ENCODE measurements around the gene CCDC134.

Gene CCDC134

DNA sequence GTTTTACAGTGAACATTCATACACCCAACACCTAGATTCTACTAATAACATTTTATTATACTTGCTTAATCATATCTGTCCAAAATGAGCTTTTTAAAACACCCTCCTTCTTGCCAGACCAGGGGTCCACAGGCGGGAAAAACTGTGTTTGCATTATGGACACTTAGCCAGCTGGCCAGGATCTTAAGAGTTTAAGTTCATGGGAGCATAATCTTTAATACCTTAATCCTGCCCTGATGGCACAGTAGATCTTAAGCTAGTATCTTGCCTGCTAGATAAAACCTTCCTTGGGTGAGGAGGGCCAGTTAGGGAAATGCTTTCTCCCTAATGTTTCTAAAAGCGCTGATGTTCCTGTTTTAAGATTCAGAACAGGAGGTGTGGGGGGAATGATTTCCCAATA lies 13.1 kb upstream of the CCDC134 start:
- DNase-seq (ENCODE audit: low read depth) = no peak

GRCh38 chr22:41793871-41794270 lies 6.6 kb upstream of the CCDC134 start:
- no peak for DNase-seq (ENCODE audit: low read depth)

- no peak for DNase-seq (ENCODE audit: low read depth)
Observed at GRCh38 chr22:41798736-41799135, 1.7 kb upstream of the CCDC134 start.

DNA sequence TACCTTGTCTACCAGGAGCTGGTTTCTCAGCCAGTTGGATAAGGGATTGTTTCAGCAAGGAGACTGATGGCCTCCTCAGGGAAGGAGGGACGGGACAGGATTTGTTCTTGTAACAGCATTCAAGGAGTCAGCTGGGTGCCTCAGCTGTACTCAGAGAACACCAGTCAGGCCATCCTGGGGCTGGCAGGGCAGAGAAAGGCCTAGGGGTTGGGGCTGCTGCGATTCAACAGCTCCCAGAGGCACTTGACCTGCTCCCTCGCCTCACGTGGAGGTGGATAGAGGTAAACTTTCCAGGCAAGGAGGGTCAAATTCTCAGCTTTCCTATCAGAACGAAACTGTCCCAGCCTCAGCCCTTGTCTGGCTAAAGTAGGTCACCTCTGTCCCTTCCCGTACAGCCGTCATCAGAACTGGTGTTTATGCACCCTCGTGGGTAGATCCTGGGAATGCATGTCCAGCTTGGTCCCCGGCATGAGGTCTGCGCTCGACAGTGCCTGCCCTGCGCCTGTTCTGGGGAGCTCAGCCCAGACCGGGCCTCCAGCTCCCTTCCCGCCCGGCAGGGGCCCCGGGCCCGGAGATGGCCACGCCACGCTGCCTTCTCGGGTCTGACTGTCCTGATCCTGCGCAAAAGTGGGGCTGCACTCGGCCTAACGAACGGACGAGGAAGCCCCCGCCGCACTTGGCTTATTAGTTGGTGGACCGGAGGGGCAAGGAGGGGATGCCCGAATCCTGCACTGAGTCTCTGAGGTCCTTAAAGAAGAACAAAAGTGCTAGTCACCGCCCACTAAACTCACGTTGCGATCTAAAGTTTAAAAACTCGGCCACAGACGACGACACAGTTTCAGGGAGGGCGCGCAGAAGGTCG lies 762 bp upstream of the CCDC134 start:
- no peak for DNase-seq (ENCODE audit: low read depth)

DNA sequence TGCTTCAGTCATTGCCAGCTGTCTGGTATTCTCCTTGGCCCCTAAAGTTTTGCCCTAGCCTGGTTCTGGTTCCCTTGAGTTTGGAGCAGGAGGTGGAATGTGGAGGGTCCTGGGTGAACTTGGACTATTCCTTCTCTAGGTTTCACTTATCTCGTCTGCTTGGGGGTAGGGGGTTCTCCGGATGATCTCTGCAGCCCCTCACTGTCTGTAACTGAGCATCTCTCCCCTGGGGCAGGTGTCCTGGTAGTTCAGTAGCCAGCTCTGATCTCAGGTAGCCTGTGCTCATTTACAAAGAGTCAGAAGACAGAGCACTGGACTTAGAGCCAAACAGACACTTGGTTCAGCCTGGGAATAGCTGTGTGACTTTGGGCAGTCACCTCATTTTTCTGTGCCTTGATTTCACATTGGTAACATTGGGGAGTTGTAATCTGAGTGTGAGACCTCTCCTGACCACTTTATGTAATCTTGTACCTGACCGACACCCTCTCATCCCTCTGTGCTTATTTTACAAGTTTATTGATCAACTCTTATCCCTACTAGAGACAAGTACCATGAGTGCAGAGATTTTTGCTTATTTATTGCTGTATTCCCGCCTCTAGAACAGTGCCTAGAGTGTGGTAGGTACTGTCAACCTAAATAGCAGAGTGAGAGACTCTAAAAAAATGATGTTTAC lies 804 bp downstream of the CCDC134 start:
- DNase-seq (ENCODE audit: low read depth) = no peak

- DNase-seq (ENCODE audit: low read depth) = no peak
Observed at GRCh38 chr22:41801886-41802285, 1.4 kb downstream of the CCDC134 start.

GRCh38 chr22:41805639-41806038 lies 5.2 kb downstream of the CCDC134 start:
- no peak for DNase-seq (ENCODE audit: low read depth)

DNA sequence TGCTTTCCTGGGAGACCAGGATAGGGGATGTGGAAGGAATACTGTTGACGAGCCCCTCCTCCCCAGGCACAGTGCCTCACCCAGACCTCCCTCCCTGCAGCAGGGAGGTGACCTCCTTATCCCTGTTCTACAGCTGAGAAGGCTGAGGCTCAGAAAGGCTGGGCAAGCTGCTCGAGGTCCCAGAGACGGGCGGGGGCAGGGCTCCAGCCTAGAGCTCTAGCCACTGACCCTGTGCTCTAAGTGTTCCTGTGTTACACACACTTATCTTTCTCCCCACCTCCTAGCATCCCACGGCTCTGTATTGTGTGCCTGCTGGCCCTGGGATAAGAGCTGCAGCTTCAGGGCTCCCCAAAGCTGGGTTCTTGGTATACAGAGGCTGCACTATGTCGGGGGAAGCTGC lies 7.9 kb downstream of the CCDC134 start:
- DNase-seq (ENCODE audit: low read depth) = no peak

DNA sequence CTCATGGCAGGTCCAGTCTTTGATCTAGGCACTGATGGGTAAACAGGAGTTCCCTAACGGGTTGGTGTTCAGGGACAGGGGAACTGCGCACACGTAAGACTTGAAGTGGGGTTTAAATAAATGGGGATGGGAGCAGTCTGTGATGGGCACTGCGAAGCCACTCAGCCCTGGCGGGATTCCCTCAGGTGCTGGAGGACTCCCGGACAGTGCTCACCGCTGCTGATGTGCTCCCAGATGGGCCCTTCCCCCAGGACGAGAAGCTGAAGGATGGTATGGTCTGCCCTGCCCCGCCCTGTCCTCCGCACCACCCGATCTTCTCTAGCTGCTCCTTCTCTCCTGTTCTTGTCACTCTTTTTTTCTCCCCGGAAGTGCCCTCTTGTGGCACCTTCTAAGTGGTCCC lies 9.5 kb downstream of the CCDC134 start:
- no peak for DNase-seq (ENCODE audit: low read depth)

- no peak for DNase-seq (ENCODE audit: low read depth)
Observed at GRCh38 chr22:41812805-41813545, 12.5 kb downstream of the CCDC134 start.

DNA sequence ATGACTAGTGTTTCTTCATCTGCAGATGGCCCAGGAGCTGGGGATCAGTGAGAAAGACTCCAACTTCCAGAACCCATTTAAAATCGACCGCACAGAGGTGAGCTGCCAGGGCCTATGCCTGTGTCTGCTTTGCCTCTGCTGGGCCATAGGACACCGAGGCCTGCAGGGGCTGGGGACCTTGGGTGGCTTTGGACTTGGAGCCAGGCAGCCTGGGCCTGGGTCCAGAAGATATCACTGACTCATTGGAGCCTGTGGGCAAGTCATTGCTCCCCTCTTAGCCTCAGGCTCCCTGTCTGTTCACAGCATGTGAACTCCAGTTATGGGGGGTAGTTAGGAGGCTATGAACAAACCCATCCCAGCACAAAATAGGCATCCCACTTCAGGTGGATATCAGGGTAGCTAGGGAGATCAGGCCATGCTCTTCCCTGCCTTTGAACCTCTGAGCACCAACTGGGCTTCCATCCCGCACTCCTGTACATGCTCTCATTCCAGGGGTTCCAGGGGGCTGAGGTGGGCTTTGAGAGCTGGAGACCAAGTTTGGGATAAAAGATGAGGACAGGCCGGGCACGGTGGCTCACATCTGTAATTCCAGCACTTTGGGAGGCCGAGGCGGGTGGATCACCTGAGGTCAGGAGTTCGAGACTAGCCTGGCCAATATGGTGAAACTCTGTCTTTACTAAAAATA lies 13.4 kb downstream of the CCDC134 start:
- no peak for DNase-seq (ENCODE audit: low read depth)

DNA sequence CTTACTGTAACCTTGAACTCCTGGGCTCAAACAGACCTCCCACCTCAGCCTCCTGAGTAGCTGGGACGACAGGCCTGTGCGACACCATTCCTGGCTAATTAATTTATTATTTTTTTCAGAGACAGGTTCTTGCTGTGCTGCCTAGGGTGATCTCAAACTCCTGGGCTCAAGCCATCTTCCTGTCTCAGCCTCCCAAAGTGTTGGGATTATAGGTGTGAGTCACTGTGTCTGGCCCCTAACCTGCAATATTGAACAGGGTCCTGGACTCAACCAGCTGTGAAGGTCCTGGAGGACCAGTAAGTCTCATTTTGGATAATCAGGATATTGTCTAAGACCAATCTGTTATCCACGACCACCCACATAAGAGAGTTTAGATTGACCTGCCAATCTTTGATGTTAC lies 15.2 kb downstream of the CCDC134 start:
- no peak for DNase-seq (ENCODE audit: low read depth)

DNA sequence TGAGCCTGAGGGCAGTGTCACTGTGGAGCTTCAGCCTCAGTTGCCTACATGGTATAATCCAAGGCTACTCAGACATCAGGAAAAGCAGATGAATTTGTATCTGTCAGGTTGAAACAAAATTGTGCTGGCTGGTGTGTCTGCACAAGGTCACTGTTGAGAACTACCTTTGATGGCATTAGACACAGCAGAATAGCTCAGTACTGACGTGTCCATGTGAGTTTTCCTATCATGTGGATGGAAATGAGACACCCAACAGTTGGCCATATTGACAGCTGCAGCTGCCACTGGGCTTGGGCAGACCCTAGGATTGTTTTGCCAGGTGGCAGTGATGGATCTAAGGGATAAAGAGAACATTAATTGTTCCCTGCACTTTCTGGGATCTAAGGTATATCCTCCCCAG lies 15.8 kb downstream of the CCDC134 start:
- no peak for DNase-seq (ENCODE audit: low read depth)

- no peak for DNase-seq (ENCODE audit: low read depth)
Observed at GRCh38 chr22:41816871-41817270, 16.4 kb downstream of the CCDC134 start.

DNA sequence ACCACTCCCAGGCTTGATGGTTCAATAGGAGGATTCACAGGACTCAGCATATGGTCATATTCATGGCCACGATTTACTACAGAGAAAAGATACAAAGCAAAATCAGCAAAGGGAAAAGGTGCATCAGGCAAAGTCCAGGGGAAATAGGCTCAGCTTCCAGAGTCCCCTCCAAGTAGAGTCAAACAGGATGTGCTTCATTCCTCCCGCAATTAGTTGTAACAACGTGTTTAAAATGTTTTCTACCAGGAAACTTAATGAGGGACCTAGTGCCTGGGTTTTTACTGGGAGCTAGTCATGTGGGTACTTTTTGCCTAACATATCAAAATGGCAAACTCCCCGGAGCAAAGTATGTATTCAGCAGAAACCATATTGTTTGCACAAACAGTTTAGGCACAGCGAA lies 17.5 kb downstream of the CCDC134 start:
- DNase-seq (ENCODE audit: low read depth) = no peak

DNA sequence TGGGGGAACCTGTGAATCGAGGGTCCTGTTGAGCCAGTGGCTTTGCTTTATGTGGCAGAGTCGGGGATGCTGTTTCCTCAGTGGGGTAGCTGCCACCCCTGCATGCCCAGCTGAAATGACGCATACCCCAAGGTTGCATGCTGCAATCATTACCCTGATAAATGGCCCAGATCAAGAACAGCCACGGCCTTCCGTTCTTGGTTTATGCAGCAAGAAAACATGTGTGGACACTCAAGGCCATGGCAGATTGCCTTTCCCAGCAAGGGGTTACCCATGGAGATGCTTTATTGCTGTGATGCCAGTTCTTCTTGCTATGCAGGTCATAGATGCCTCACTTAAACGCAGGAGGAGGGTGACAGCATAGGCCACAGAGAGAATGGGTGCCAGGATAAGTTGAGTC lies 18.1 kb downstream of the CCDC134 start:
- DNase-seq (ENCODE audit: low read depth) = no peak

GRCh38 chr22:41819257-41819656 lies 18.8 kb downstream of the CCDC134 start:
- DNase-seq (ENCODE audit: low read depth) = no peak

DNA sequence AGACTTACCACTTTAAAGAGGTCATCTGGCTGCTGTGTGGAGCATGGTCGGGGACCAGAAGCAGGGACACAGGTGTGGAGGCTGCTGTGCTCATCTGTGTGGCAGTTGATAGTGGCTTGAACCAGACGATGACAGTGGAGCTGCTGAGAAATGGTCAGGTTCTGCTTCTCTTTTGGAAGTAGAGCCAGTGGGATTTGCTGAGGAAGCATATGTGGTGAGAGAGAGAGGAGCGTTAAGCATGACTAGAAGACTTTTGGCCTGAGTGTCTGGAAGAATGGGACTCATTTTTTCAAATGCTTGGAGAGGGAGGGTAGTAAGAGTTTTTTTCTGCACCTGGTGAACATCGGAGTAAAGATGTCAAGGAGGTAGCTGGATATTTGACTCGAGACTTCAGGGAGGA lies 20.0 kb downstream of the CCDC134 start:
- DNase-seq (ENCODE audit: low read depth) = no peak

- no peak for DNase-seq (ENCODE audit: low read depth)
Observed at GRCh38 chr22:41821471-41822316, 21.2 kb downstream of the CCDC134 start.

DNA sequence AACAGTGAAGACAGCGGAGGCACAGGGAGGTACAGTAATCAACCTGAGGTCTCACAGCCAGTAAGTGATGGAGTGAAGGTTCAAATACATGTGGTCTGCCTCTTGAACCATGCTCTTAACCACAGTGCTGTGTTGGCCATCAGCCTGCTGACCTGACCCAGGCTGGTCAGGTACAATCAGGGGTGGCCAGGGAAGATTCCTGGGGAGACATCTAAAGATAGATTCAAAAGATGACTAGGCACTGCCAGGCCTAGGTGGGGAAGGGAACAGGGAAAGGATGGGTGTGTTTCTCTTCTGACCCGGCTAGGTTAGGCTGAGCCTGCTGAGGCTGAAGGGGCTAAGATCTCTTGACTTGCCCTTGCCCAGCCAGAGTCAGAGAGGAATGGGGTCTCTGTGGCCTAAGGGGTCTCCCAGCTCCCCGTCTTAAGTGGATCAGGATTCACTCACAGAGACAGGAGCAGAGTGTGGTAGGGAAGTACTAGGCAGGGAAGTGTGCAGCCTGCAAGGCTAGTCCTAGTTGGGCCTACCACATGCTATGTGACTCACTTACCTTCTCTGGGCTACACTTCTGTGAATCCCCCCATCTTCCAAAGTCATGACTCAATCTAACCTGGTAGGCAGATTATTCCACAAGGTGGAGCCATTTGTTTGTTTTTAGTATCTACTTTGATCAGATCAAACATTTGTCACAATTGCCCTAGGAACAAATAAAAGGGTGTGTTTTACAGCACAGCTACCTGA lies 22.0 kb downstream of the CCDC134 start:
- no peak for DNase-seq (ENCODE audit: low read depth)

GRCh38 chr22:41823797-41824196 lies 23.3 kb downstream of the CCDC134 start:
- DNase-seq (ENCODE audit: low read depth) = no peak
